IPS-NIHi7 (cell line): ENCODE measurements around the gene IL6R.
"Not testable (repeated sequence)": the region's sequence is repeated elsewhere in the genome, so short reads cannot be mapped to it uniquely, and the experiment has no call there.

Source experiments
- DNase-seq: peaks from one replicate; pipeline ENCODE4 v3.0.0; 2012; ENCODE audit warnings: mixed read lengths; ENCODE audit errors: extremely low spot score

Gene IL6R

DNA sequence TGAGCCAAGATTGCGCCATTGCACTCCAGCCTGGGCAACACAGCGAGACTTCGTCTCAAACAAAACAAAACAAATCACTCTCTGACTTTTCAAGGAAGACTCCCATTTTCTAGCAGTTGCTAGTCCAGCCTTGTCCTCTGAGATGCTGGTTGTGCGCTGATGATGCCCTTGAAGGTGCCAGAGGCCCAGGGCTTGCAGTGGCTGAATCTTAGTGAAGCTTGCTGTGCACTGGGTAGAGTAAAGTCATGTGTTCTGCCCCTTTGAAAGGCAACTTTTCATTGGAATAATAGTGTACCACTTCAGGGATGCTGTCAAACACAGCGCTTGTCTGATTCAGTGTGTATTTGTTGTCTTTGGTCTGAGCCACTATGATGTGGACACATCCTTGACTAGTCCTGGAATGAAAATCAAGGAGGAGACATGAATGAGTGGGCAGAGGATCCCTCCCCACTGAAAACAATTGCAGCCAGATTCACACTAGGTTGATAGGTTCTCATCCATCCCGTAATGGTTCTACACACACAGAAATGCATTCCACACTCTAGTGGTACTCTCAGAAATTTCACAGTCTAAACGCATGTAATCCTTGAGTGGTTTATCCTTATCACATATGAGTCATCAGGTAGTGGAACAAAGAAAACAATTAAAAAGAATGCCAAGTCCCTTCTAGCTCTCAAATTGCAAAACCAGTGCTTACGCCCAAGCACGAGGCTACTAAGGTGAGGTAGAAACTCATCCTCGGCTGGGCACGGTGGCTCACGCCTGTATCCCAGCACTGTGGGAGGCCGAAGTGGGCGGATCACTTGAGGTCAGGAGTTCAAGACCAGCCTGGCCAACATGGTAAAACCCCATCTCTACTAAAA, 79.0 kb downstream of the IL6R start:
- no peak for DNase-seq

DNA sequence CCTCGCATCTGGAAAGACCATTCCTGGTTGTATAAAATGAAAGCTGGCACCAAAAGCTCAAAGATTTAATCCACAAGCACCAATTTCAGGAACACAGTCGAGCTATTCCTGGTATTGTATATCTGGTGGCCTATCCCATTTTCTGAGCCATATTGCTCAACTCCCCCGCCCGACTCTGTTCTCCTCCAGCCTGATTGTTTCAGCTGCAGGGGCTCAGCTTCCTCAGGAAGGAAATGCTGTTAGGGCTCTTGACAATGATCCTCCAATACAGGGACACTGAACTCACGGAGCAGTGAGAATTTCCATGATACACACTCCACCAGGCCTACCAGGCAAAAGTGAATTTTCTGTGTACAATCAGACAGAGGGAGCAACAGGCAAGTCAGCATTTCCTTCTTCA, 80.0 kb downstream of the IL6R start:
- DNase-seq, result no peak

DNA sequence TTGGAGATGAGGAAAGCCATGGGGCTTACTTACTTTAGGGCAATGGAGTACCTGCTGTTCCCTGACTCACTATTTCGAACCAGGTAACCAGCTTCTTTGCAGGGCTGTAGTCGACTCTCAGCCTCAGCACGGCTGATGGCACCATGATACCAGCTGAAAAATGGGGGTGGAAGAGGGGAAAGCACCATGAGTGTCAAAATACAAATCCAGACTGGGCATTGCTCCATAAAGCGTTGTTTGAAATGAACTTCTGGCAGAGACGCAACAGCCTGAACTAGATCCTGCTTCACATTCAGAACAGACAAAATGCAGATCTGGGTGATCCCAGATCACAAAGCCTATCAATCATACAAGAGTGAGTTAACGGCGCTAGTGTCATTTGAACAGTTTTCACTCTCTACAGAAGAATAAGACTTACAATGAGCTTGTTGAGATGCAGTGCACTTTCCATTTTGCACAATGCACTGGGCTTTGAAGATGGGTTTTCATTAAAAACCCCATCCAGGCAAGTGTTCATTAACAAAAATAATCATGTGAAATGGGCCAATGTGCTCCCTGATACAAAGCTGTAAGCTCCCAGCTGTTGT, 80.9 kb downstream of the IL6R start:
- DNase-seq, result no peak

DNA sequence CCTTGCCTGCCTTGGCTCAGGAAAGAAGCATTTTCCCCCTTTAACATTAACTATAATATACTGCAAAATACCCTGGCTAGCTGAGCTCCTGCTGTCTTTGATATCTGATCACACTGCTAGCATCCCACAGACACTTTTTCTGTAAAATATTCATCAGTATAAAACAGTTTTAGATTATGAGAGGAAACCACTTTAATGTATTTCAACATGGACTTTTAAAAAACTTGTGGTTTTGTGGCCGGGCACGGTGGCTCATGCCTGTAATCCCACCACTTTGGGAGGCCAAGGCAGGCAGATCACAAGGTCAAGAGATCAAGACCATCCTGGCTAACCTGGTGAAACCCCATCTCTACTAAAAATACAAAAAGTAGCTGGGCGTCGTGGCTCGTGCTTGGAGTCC, 81.6 kb downstream of the IL6R start:
- not testable (repeated sequence) for DNase-seq

GRCh38 chr1:154488922-154489321, 83.8 kb downstream of the IL6R start:
- DNase-seq, result no peak

- DNase-seq, result no peak
Observed at GRCh38 chr1:154489695-154490274, 84.6 kb downstream of the IL6R start.

GRCh38 chr1:154490317-154490716, 85.2 kb downstream of the IL6R start:
- no peak for DNase-seq

DNA sequence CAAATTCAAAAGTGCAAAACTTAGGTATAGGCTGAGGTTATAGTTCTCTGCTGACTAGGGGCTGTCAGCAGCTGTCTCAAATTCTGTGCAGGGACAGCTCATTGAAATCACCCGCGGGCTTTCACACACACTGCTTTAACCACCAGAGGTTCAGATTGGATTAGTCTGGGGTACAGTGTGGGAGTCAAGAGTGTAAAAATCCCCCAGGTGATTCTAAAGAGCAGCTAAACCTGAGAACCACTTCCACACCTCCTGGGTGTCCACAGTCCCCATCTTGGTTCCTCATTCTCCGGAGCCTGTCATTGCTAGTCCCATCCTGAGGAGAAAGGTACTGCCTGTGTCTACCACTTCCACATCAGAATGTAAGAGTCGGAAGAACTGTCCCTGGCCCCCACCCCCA, 87.0 kb downstream of the IL6R start:
- no peak for DNase-seq

- peak; percentile 44 for DNase-seq
Observed at GRCh38 chr1:154493276-154493675, 88.1 kb downstream of the IL6R start.

GRCh38 chr1:154495496-154496273, 90.5 kb downstream of the IL6R start:
- DNase-seq, result no peak

DNA sequence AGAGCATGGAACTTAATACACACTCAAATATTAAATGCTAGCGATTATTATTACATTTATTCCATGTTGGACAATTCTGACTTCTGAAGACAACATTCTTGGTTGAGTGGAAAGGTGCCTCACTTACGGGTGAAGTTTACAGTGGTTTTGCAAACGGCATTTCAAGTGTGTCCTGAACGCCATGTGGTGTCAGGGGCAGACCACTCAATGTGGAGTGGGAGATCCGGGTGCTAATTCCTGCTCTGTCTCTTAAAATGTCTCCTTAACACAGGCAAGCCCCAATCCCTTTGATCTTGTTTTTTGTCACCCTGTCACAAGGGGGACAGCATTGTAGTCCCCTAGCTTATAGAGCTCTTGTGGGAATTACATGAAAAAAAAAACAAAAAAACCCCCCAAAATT, 91.2 kb downstream of the IL6R start:
- no peak for DNase-seq

DNA sequence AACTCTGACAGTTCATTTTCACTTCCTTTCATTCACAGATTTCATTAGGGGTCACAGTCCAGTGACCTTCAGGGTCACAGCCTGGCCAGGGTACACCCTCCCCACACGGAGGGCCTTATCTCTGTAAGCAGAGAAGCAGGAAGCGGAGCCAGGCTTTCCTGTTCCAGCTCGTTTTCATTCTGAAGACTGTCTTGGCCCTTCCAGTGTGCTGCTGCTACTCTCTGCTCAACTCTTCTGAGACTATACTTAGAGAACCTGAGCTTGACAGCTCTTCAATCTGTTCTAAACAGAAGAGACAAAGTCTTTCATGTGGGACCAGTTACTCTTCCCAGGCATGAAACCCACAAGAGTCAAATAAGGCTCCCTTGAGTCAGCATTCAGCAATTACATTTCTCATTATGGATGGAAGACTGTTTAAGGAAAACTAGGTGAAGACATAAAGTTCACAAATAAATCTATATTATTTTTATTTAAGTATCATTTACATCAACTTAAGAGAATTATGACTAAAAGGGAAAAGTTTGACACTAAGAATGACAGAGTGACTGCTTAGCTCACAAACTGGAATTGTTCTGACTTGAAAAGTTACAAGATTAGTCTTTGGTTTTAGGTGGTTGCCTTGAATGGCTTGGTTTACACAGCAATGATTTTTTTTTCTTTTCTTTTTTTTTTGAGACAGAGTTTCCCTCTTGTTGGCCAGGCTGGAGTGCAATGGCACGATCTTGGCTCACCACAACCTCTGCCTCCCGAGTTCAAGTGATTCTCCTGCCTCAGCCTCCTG, 92.1 kb downstream of the IL6R start:
- DNase-seq, result no peak

DNA sequence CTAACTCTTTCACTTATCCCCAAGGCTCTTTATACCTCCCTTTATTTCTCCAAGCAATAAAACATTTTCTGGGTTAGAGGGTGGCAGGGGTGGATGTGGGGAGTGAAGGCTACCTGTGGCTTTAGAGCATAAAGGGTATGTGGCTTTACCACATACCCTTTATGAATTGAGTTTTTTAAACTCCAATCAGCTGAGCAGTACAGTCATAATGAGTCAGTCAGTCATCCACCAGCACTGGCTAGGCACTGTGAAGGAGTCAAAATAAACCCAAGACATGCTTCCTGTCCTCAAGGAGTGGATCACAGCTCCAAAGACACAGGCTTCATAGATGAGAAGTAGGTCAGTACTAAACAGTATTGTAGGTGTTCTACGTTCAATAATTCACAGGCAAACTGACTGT, 94.3 kb downstream of the IL6R start:
- no peak for DNase-seq

- DNase-seq, result no peak
Observed at GRCh38 chr1:154500533-154500932, 95.4 kb downstream of the IL6R start.

DNA sequence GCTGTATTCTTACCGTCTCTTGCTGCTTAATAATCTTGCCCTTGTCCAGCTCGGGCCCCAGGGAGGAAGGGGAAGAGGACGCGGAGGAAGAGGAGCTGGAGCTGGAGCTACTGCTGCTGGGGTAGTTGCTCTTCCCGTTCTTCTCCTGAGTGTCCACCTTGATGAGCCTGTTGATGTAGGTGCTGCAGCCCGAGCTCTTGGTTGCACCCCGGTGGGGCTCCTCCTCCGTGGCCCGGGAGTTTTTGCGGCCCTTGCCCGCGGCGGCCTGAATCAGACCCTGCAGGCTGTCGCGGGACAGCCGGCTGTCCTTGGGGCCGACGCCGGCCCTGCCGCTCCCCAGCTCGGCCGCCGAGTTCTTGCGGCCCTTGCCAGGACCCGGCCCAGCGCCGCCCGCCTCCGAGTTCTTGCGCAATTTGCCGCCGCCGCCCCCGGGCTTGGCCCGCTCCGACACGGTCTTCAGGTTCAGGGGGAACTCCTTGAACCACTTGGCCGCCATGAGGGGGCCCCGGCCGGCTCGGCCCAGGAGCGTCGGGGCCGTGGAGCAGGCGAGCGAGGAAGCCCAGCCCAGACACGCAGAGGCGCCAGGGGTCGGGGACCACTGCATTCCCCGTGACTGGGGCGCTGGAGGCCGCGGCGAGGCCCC, 96.4 kb downstream of the IL6R start:
- peak; percentile 56 for DNase-seq

- DNase-seq, result peak; percentile 65
Observed at GRCh38 chr1:154502066-154502743, 97.1 kb downstream of the IL6R start, which contains the start of the genes SHE and TDRD10. Gene SHE (minus strand): TSS chr1:154502412. CDS start chr1:154502026, 386 bp downstream. Gene TDRD10 (plus strand): TSS chr1:154502219. CDS start chr1:154506904, 4,685 bp downstream.

GRCh38 chr1:154502744-154503115, 97.6 kb downstream of the IL6R start:
- peak; percentile 58 for DNase-seq

DNA sequence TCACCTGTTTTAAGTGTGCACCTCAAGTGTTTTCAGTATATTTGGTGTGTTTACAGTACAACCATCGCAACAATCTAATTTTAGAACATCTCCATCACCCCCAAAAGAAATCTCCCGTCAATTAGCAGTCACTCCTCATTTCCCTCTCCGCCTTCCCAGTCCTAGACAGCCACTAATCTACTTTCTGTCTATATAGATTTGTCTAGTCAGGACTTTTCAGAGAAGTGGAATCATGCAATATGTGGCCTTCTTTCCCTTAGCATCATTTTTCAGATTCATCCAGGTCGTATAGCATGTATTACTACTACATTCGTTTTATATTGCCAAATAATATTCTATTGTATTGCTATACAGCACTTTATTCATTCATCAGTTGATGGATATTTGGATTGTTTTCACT, 98.8 kb downstream of the IL6R start:
- DNase-seq, result no peak

DNA sequence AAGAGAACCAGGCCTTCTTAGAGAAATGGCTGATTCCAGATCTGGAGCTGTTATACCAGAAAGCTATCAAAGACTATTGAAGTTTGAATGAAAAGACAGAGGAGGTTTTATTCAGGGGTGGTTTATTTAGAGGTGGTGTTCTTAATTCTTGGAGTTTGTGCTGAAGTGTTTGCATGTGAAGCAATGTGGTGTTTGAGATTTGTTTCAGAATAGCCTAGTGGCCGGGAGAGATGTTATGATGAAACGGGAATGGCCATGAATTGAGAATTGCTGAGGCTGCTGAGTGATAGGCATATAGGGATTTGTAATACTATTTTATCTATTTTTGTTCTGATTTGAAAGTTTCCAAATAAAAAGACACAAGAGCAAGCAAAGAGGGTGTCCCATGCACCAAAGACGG, 107.6 kb downstream of the IL6R start:
- DNase-seq, result no peak

GRCh38 chr1:154514066-154514553, 109.0 kb downstream of the IL6R start:
- no peak for DNase-seq
